ENCODE results near the gene FGF16.
"Not testable (repeated sequence)": the region's sequence is repeated elsewhere in the genome, so short reads cannot be mapped to it uniquely, and the experiment has no call there.

Gene FGF16

DNA sequence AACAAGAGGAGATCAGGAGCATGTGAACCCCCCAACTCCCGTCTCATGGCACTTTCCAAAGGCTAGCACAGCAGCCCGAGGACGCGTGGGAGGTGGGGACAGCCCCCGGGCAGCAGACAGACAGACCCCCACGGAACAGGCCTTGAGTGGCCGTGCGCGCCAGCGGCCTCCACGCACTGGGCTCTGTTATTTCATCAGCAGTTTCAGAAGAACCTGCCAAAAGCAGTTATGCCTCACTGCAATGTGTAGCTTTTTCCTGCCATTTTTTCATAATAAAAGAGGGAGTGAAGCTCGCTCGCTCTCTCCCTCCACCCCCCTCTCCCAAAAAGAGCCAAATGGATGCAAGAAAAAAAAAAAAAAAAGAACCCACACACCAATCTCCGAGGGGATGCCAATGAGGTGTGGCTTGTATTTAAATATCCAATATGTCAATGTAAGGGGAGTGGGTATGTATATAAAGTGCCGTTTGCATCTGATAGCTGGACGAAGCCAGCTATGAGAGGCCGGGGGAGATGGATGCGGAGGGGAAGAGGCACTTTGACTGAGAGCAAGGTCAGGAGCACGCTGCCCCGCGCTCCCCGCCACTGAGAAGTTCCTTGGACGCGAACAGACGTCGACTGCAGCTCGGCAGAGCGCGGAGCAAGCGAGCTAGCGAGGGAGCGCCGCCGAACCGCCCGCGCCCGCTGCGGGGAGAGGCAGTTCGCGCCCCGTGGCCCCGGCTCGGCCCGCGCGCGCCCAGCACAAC is at the start of gene FGF16:
Gene FGF16, plus strand, starts transcription at position 482 of the 745 bp plus-strand sequence. CDS start 286 bp downstream, outside the sequence.
- DNase-seq: no peak

DNA sequence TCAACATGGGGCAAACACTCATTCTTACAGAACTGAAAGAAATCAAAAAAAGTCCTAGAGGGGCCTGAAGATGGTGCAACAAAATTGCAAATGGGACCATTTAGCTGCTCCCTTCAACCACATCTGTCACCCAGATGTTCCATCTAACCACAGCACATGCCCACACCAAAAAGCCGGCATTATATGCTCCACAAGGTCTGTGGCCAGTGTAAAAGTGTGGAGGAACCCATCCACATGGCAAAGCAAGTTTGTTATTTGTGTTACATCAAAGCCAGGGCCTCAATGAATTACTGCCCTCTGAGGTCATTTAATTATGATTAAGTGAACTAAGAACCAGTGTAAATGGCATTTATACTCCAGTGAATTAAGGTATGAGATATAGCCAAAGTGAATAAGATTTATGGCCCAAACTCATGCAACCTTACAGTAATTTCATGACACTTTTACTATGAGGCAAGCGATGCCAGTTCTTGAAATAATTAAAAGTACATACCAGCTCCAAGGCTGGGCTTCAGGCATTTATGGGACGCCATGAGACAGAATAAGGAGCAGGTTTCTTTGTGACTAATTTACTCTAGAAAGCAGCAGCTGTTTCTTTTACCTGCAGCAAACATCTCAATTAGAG is 48.7 kb upstream of the FGF16 start:
- no peak for DNase-seq

DNA sequence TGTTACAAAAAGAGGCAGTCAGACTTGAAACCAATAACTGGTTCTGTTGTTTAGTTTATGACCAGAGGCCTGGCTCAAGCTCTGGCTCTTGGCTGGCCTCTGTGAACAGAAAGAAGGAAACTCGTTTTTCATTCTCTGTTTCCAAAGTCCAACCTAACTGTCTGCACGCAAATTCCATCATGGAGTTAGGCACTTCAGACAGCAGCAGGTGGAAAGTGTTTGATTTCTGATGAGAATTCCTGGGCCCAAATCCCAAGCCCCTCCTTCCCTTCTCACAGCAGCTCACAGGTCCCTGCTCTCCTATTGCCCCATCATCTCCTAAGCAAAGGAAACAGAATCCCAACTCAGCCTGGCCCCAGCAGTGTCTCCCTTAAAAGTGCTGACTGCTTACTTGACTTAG is 42.8 kb upstream of the FGF16 start:
- no peak for DNase-seq

DNA sequence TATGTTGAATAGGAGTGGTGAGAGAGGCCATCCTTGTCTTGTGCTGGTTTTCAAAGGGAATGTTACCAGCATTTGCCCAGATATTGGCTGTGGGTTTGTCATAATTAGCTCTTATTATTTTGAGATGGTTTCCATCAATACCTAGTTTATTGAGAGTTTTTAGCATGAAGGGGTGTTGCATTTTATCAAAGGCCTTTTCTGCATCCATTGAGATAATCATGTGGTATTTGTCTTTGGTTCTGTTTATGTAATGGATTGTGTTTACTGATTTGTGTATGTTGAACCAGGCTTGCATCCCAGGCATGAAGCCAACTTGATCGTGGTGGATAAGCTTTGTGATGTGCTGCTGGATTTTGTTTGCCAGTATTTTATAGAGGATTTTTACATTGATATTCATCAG is 39.4 kb upstream of the FGF16 start:
- not testable (repeated sequence) for DNase-seq

DNA sequence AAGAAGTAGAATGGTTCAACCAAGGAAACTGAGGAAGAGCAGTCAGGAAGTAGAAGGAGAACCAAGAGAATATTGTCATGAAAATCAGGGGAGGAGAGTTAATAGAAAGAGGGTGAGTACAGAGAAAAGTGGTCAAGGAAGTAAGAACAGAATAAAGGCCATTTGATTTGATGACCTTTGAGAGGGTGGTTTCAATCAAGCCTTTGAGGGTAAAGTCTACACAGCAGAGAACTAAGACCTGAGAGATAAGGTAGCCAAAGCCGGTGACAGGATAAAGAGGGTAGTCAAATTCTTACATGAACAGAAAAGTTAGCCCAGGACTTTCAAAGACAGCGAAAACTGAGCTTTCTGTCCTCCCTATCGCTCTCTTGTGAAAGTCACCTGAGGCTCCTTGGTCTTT is 34.6 kb upstream of the FGF16 start:
- no peak for DNase-seq

DNA sequence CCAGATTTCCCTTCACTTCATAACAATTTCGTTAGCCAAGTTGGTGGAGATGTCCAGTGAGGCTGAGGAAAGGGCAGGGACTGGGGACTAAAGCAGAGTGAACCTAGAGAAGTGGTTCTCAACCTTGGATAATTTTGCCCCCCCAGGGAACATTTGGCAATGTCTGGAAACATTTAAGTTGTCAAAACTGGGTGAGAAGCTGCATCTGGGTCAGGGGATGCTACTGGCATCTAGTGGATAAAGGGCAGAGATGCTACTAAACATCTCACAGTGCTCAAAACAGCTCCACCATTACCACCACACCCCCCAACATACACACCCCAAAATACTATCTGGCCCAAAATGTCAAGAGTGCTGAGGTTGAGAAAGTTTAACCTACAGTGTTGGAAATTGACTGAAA is 32.0 kb upstream of the FGF16 start:
- DNase-seq: no peak

DNA sequence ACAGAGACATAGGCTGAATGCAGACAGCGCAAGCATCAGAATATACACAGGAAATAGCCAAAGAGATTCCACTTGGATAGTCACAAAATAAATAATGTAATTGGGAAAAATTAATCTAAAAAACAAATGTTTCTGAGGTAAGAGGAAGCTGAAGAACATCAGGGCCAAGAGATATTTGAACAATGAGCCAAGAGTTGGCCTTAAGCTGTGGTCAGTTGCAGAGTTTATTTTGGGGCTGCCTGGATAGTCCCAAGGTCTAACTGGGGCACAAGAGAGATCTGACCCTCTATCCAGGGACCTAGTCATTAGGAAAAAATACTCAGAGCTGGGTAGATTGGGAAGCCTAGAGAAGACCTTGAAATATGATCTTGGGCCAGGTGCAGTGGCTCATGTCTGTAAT is 31.3 kb upstream of the FGF16 start:
- DNase-seq: no peak

DNA sequence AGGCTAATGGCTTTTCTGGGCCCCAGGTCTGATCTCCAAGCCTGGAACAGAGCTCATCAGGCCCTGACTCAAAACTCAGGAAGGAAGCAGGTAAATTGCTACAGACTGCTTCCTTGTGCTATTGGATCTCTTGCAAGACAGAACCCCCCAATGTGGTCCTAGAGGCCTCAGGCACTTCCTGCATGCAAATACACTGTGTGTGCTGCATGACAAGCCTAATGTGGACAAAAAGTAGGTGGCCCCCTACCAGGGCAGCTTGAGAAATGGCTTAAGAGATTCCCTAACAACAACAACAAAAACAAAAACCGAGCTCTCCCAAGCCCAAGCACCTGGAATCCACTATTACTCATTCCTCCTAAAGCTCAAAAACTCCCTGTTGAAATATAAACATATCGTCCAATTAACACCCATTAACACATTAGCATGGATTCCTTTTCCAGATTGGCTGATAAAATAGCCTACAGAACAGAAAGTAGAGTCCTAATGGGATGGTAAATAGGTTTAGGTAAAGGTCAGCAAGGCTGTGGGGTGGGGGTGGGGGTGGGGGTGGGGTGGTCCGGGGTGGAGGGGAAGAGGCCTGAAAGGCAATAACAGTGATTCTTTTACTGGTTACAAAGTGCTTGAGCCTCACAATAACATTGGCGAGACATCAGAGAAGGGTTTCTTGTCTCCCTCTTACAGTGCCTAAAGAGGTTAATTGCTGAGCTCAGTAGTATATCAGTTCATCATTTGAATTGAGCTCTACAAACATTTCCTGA is 24.1 kb upstream of the FGF16 start:
- no peak for DNase-seq

DNA sequence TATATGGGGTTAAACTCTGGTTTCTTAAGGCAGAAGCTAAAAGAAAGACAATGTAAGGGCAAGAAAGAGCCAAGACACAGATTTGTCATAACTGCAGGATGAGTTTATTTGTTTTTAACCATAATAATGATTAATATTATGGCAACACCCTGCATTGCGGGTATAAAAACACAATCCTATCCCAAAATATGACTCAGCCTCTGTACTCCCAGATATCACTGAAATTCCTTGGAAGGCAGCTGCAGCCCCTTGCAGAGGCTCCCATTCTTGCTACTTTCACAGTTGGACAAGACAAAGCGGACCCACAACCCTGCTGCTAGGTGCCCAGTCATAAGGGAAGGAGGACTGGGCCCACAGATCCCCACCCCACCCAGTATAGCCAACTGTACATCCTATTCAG is 20.4 kb upstream of the FGF16 start:
- no peak for DNase-seq

DNA sequence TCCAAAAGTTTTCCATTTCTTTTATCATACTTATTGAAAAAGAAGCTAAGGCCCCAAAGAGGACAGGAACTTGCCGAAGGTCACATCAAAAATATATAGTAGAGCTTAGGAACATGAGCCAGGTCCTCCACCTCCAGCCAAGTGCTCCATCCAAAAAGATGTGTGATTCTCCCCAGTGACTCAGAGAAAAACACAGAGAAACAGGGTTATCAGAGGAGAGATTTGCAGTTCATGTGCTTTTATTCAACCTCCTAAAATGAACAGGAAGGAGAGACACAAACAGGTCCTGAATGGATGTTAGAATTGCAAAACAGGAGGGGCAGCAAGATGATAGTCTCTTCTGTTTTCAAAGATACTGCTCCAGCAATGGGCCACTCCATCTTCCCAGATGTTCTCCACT is 19.6 kb upstream of the FGF16 start:
- no peak for DNase-seq

DNA sequence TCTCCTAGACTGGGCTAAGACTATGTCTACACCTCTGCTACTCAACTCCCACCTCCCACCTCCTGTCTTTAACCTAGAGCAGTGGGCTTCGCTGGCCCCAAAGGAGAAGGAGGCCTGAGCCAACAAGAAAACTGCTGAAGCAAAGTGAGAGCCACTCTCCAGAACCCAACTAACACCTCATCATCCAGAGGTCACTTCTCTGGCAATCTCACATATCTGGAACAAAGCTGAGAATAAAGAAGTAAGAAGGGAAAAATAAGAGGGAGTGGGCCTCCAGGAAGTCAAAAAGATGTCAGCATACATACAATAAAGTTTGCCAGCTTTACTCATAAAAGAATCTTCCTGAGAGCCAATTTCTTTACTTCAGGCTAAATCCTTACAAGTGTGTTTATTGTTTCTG is 18.6 kb upstream of the FGF16 start:
- DNase-seq: no peak

DNA sequence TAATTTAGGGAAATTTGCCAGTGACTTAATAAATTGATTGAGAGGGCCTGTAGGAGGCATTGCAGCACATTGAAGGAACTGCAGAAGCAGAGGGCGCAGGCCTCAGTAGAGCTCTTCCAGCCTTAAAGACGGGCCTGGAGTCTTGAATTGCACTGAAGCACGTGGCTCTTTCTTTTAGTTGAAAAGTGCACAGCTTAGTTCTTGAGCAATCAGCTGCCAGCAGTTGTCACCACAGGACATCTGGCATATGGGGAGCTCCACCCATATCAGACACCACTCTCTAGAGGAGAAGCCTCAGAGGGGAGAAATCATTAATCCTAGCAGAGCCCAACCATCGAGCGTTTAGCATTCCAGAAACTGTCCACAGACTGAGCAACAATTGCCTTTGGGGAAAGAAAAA is 16.0 kb upstream of the FGF16 start:
- DNase-seq: no peak

DNA sequence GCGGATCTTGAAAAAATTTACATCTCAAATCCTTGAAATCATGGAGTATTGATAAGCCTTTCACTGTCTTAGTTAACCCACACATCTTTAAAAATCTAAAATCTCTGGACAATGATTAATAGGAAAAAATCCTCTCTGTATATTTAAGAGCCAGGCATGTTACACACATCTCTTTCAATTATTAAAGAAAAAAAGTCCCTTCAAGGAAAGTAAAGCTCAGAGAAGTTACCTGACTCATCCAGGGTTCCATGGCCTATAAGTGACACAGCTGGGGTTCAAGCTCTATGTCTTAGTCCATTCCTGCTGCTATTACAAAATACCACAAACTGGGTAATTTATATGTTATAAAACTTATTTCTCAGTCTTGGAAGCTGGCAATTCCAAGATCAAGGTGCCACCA is 14.2 kb upstream of the FGF16 start:
- DNase-seq: no peak

DNA sequence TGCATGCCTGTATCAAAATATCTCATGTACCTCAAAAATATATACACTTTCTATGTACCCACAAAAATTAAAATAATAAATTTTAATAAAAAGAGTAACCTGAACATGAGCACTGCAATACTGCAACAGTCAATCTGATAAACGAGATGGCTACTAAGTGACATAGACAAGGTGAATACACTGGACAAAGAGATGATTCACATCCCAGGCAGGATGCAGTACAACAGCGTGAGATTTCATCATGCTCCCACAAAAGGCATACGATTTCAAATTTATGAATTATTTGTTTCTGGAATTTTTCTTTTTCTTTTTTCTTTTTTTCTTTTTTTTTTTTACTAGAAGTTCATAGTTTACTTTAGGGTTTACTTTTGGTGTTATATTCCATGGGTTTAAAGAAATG is 12.2 kb upstream of the FGF16 start:
- DNase-seq: no peak

DNA sequence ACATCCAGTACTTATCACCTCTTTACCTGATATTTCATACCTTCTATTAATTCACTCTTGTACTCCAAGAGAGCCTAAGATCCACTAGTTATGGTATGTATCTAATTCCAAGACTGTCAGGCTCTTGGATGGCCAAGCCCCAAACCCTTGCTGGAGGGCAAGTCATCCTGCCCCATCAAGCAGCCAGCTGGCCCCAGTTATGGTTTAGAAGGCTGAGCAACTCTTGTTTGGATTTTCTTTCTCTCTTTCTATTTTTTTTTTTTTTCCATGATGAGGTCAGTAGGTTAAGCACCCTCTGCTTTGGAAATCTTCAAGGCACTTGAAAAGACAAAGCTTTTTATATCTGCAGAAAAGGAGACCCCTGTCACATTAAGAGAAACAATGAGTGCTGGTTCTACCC is 10.9 kb upstream of the FGF16 start:
- no peak for DNase-seq

DNA sequence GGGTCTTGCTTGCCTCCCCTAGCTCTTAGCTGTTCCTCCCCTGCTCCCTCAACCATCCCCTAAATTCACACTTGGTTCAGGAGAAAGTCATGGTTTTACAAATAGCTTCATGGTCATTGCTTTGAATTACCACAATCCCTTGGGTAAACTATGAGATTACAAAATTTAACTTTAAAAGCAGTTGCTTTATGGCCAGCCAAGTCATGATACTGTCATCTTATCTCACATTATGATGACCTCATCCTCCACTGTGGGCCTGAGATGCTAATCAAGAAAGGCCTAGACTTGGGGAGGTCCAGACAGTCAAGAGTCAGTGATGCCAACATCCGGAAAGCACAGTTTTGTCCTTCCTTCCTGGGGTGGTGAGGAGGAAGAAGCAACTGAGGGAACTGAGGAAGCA is 10.5 kb upstream of the FGF16 start:
- DNase-seq: peak; percentile 29

DNA sequence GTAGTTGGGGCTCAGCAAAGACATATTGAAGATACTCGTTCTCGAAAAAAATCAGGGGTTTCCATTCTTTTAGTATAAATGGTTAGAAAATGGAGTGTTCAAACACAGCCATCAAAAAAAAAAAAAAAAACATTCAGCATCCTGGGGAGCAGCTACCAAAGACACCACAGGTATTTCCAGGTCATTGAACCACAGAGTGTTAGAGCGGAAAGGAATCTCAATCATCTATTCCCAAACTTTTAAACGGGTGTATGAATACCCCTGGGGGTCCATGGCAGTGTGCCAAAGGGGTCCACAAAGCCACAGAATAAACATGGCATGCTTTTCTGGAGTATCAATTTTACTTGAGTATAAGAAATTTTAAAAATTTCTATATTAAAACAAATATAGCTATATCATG is 6.9 kb upstream of the FGF16 start:
- no peak for DNase-seq

DNA sequence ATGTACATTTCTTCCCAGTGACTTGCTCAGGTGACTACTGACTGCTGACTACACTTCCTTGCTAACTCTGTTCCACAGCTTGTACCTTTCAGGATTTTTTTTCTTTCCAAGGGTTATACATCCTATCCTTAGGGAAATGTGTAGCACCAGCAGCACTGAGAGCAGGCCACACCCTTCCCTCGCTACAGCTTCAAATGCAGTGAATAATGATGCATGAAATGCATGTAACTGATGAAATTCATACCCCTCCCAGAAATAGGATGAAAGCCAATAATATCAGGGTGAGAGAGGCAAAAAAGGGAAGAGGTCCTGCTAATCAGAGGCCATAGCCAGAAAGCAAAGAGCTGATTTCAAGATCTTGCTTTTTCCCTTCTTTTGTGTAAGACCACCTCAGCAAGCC is 6.2 kb upstream of the FGF16 start:
- no peak for DNase-seq

DNA sequence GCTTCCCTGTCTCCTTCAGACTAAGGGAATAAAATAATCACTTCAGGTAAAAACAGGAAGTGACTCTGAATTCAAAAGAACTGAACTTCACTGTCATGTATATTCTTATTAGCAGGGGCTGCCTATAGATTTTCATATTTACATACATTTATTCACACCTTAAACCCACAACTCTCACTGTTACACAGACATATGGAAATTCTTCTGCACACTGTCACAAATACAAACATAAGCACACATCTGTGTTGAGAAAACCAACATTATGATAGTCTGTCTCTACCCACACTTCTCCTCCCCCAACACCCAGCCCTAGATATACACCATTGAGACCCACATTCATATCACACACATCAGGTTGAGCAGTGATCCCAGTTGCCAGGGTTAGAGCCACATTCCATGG is 5.7 kb upstream of the FGF16 start:
- no peak for DNase-seq

DNA sequence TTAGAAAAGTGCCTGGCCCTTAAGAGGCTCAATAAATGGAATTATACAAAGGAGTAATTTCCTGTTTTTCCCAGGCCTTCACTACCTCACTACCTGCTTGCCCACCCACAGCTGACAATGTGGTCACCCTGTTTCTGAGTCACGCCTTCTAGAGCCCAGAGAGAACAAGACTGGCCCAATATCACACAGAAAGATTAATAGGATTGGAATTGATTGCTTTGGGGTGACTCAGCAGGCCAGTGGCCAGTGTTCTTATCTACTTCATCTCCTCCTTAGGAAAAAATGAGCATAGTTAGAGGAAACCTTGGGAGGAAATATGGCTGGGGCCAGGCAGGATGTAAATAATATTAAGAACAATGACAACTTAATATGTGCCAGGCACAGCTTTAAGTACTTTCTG is 4.5 kb upstream of the FGF16 start:
- DNase-seq: peak; percentile 47

DNA sequence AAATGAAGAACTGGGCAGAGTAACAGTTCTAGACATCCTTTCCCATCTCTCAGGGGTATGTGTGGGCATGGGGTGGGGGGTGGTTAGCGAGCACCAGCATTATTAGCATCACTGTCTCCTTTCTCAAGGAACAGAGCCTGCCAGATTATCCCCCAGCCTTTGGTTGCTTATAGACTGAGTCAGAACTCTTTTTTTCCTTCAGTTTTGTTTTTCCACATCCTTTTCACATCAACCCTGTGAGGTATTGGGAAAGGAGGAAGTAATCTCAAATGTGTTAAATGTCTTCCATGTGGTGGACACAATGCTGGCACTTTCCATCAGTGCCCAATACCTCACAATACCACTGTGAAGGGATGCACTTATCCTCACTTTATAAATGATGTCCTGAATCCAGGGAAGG is 3.1 kb upstream of the FGF16 start:
- no peak for DNase-seq

DNA sequence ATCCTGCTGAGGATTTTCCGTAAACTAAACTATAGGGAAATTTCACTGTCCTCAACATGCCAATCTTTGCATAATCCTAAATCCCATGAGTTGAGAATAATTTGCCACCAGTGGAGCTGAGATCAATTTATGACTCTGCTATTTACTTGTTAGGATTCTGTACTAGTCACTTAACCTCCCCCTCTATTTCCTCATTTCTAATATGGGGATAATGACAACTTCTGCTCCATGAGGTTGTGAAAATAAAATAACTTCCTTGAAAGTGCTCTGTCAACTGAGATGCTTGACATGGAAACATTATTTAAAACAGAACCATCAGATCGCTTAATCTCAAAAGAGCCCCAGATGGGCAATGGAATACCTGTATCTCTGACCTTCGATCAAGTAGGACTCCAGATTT is 2.6 kb upstream of the FGF16 start:
- DNase-seq: no peak

DNA sequence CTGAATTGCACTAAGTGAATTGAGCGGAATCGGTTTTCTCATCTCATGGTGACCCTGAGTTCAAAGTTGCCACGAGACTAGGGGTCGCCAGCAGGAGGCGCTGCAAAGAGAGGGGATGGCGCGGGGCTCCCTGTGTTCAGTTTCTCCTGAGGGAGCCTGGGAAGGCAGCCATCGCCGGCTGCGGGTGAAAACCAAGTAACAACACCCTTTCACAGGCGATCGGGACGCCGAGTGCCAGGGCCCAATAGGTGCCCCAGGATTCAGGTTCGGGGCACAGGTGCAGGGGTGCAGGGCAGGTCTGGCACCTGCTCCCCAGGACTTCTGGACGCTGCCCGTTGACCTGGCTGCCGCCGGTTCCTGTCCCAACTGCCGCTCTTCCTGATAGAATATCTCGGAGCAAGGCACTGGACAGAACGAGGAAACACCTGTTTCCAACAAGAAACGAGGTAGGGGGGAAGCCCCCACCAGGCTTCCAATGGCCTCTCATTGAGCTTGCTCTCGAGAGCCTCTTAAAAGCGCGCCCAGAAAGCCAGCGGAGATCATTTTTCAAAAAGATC is 1.1 kb upstream of the FGF16 start:
- DNase-seq: no peak
